GM19455 (cell line): ENCODE data around the gene BCL11B.

Source experiments
- ATAC-seq: cut with Tn5 transposase; IDR thresholded peaks from one replicate; pipeline ENCODE4 v1.9.1; 2021; ENCODE audit not compliant: unreplicated experiment

Gene BCL11B

DNA sequence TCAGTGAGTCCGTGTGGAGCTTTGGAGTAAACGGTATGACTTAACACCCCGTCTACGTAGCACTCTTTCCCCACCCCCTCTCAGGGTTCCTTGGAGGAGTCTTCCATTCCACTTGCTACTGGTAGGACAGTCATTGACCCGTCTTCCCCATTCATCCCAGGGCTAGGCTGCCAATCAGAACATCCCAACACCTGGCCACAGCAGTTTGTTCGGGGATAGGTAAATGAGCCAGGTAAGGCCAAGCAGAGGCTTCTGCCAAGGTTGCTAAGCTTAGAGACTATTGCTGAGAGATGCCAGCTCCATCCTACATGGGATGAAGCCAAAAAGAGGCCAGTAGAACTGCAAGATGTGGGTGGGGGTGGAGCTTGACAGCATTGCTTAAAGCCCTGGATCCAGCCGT is 130.8 kb downstream of the BCL11B start:
- ATAC-seq: no peak

GRCh38 chr14:99138999-99139865 is 132.8 kb downstream of the BCL11B start:
- no peak for ATAC-seq

- ATAC-seq: no peak
Measured at GRCh38 chr14:99137913-99138571, 134.0 kb downstream of the BCL11B start.

GRCh38 chr14:99137001-99137700 is 134.8 kb downstream of the BCL11B start:
- ATAC-seq: no peak

GRCh38 chr14:99136401-99136800 is 135.6 kb downstream of the BCL11B start:
- no peak for ATAC-seq

DNA sequence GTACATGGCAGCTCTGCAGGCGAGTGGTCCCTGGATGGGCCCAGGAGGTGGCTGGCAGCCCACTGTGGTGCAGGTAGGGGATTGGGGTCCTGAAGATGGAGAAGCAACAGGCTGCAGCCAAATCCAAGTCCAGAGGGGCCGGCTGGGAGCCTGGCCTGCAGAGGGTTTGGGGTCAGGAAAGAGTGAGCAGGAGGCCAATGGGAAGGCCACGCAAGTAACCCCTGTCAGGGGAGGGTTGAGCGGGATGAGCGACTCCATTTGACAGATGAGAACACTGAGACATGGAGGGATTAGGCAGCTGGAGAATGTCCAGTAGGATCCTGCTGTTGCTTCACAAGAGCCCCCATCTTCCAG is 136.0 kb downstream of the BCL11B start:
- no peak for ATAC-seq

- no peak for ATAC-seq
Measured at GRCh38 chr14:99134516-99135046, 137.4 kb downstream of the BCL11B start.

- ATAC-seq: no peak
Measured at GRCh38 chr14:99133636-99134515, 138.1 kb downstream of the BCL11B start.

DNA sequence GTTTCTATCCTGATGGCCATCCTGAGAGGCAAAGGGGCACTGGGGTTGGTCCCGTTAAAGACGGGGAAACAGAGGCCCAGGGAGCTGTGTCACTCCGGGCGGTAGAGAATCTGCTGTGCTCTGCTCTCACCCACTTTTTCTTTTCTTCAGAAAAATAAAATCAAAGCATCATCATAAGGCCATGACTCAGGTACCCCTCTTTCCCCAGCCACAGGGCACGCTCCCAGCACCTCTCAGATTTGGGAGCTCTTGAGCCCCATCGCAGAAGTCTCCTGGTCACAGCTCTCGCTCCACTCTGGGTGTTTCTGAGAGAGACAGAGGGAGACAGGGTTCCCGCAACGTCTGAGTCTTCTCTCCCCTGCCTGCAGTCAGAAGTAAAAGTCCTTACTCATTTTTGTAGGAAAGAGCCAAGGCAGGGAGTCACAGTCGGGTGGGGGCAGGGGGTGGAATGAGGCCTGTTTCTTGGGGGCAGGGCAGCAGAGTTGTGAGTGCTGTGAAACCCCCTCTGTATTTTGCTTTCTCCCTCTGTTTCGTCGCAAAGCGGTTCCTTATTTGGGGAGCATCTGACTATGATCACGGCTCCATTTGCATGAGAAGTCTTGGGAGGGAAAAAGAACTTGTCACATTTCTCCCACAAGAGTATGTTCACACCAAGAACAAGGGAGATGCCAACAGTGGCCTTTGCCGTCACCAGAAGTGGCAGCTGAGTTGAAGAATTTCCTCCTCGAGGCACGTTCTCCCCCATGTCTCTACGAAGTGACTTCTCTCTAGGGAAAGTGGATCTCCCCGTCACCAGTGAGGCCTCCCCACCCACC is 139.0 kb downstream of the BCL11B start:
- ATAC-seq: no peak

- no peak for ATAC-seq
Measured at GRCh38 chr14:99131632-99132271, 140.2 kb downstream of the BCL11B start.

- no peak for ATAC-seq
Measured at GRCh38 chr14:99129998-99130397, 142.0 kb downstream of the BCL11B start.

GRCh38 chr14:99129211-99129696 is 142.7 kb downstream of the BCL11B start:
- ATAC-seq: no peak

GRCh38 chr14:99128185-99128584 is 143.8 kb downstream of the BCL11B start:
- ATAC-seq: no peak

DNA sequence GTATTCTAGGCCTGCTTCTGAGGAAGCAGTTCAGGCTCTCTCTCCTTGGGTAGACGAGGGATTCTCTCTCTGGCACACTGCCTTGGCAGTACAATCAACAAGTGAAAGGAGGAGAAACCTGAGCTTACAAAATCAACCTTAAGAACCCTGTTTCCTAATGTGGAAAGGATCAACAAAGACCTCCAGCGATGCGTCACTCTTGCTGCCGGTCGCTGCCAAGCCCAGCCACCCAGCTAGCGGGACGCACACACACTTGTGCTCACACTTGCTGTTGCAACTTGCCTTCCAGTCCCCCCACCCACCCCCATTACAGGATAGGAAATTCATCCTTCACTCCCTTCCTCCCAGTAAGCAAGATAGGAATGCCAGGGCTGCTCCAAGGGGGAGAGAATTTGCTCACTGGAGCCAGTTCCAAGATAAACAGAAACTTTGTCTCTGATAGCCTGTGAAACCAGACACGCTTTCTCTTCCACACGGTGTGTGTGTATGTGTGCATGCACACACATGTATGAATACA is 144.3 kb downstream of the BCL11B start:
- ATAC-seq: no peak

GRCh38 chr14:99125616-99126431 is 146.2 kb downstream of the BCL11B start:
- no peak for ATAC-seq

DNA sequence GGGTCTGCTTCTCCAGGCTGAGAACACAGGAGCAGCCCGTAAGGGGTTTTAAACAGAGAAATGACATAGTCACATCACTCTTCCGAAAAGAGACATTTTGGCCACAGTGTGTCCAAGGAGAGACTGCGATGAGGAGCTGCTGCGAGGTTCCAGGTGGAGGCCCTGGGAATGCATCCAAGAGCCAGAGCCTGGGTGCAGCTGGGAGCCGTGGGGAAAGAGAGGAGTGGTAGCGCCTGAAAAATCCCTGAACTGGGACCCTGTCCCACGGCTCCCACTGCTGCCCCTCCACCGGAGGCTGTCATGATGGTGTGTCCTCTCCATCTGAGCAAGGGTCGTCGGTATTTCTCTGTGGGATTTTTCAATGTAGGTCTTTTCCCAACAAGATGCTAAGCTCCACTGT is 146.9 kb downstream of the BCL11B start:
- ATAC-seq: no peak

DNA sequence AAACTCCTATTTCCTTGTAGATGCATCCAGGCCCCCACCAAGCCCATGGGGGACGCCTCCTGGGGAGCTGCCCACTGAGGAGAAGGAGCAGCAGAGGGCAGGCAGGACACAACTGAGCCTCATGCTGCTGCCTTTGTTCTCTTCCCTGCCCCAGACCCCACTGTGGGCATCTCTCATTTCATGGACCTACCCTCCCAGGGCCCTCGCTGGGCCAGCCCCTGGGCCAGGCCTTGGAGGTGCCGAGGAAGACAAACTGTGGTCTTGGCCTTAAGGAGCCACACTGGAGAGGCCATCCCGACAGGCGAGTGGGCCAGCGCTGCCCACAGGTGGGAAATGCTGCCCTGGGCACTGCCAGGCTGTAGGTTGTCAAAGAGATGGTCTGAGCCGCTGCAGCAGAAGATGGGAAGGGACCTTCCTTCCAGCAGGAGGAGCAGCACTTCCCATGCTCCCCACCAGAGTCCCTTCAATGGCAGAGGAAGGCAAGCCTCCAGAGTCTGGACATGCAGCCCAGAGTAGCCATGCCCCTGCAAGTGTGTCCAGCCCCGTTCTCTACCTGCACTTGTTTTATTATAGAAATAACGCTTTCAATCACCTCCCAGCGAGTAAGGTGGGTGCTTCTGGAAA is 147.4 kb downstream of the BCL11B start:
- ATAC-seq: no peak
